DOHH2 (cell line): ENCODE results near the gene ROBO1.

Experiments used
- CTCF ChIP-seq: fragments of 200-600 bp; sonication (generic); IDR thresholded peaks from one replicate; pipeline ENCODE4 v1.5.1; 2014; ENCODE audit warnings: antibody characterized with exemption, mild to moderate bottlenecking, low read depth, low read length; ENCODE audit not compliant: poor library complexity, severe bottlenecking
- EZH2phosphoT487 ChIP-seq: fragments of 200-600 bp; sonication (generic); IDR thresholded peaks from 2 replicates; pipeline ENCODE4 v1.6.1; 2017; ENCODE audit warnings: borderline replicate concordance, mild to moderate bottlenecking, antibody characterized with exemption, low read length, moderate library complexity, mixed read lengths

GRCh38 chr3:78847203-78847602 is 920.6 kb downstream of the ROBO1 start:
- TF ChIP-seq CTCF = no peak
- TF ChIP-seq EZH2phosphoT487 = no peak
